Type B pancreatic cell (in vitro differentiated cells): ENCODE results near the gene RIMS1. TPM values are rescaled to one million over a fixed set of nuclear protein-coding genes. Genes with fewer than 3 reads are reported as not detected.

Experiments used
- DNase-seq: peaks from one replicate; pipeline ENCODE4 v3.0.0; 2021; ENCODE audit warnings: mixed read lengths; ENCODE audit not compliant: unreplicated experiment; ENCODE audit errors: extremely low spot score
- H3K27ac Mint-ChIP-seq: 2 replicates; pipeline ENCODE4 v1.8.0; 2021; ENCODE audit warnings: mild to moderate bottlenecking, mixed read lengths
- H3K27me3 Mint-ChIP-seq: 2 replicates; pipeline ENCODE4 v1.8.0; 2021; ENCODE audit warnings: mixed read lengths
- H3K36me3 Mint-ChIP-seq: 2 replicates; pipeline ENCODE4 v1.8.0; 2021; ENCODE audit warnings: mixed read lengths
- H3K4me1 Mint-ChIP-seq: one replicate; pipeline ENCODE4 v1.8.0; 2021; ENCODE audit warnings: mixed read lengths; ENCODE audit not compliant: unreplicated experiment
- H3K4me3 Mint-ChIP-seq: 2 replicates; pipeline ENCODE4 v1.8.0; 2021; ENCODE audit warnings: mild to moderate bottlenecking, mixed read lengths
- H3K9me3 Mint-ChIP-seq: 2 replicates; pipeline ENCODE4 v1.8.0; 2021; ENCODE audit warnings: mixed read lengths
- CTCF ChIP-seq: fragments of 200-600 bp; sonication (generic); conservative IDR thresholded peaks from 2 replicates; pipeline ENCODE4 v1.5.0; 2021; ENCODE audit warnings: antibody characterized with exemption, mild to moderate bottlenecking
- total RNA-seq: library from RNA; stranded (reverse); gene quantifications from 2 replicates; pipeline ENCODE4 v1.2.1, GENCODE V29; 2021; ENCODE audit warnings: low replicate concordance

RIMS1 gene
- total RNA-seq, 1 donor from 2014 or later = 5.9 TPM

- Mint-ChIP-seq H3K4me3 (no peak overlapping the region), H3K9me3 (no peaks in the 10 kb centered on the region), H3K4me1 (peaks cover 12% of the 10 kb centered on the region), H3K27me3 (no peaks in the 10 kb centered on the region), H3K36me3 (no peaks in the 10 kb centered on the region), H3K27ac (no peak overlapping the region)
- TF ChIP-seq CTCF = no peak
- DNase-seq = no peak
Measured at GRCh38 chr6:72212686-72213085, 326.3 kb downstream of the RIMS1 start.

- H3K9me3 Mint-ChIP-seq = no peaks in the 10 kb centered on the region
- no peak for DNase-seq
- H3K27ac Mint-ChIP-seq = no peak overlapping the region
- H3K36me3 Mint-ChIP-seq = no peaks in the 10 kb centered on the region
- peaks cover 12% of the 10 kb centered on the region for H3K4me1 Mint-ChIP-seq
- no peak for TF ChIP-seq CTCF
- no peaks in the 10 kb centered on the region for H3K27me3 Mint-ChIP-seq
- no peak overlapping the region for H3K4me3 Mint-ChIP-seq
Measured at GRCh38 chr6:72213654-72214053, 327.3 kb downstream of the RIMS1 start.

GRCh38 chr6:72216222-72217068 is 330.1 kb downstream of the RIMS1 start:
- peak overlapping the region; percentile 64 for H3K27ac Mint-ChIP-seq
- H3K9me3 Mint-ChIP-seq = no peaks in the 10 kb centered on the region
- peak overlapping the region; percentile 49 for H3K4me3 Mint-ChIP-seq
- H3K36me3 Mint-ChIP-seq = no peaks in the 10 kb centered on the region
- DNase-seq = no peak
- H3K4me1 Mint-ChIP-seq = peaks cover 12% of the 10 kb centered on the region
- TF ChIP-seq CTCF = no peak
- no peaks in the 10 kb centered on the region for H3K27me3 Mint-ChIP-seq

GRCh38 chr6:72217626-72218025 is 331.3 kb downstream of the RIMS1 start:
- Mint-ChIP-seq H3K36me3 (no peaks in the 10 kb centered on the region), H3K9me3 (no peaks in the 10 kb centered on the region), H3K27ac (no peak overlapping the region), H3K4me1 (peaks cover 12% of the 10 kb centered on the region), H3K27me3 (no peaks in the 10 kb centered on the region), H3K4me3 (no peak overlapping the region)
- no peak for TF ChIP-seq CTCF
- DNase-seq = no peak

- no peaks in the 10 kb centered on the region for H3K9me3 Mint-ChIP-seq
- peak overlapping the region; percentile 44 for H3K4me3 Mint-ChIP-seq
- H3K36me3 Mint-ChIP-seq = no peaks in the 10 kb centered on the region
- TF ChIP-seq CTCF = peak; percentile 75
- no peak for DNase-seq
- H3K4me1 Mint-ChIP-seq = peaks cover 12% of the 10 kb centered on the region
- H3K27me3 Mint-ChIP-seq = no peaks in the 10 kb centered on the region
- H3K27ac Mint-ChIP-seq = no peak overlapping the region
Measured at GRCh38 chr6:72218125-72218524, 331.8 kb downstream of the RIMS1 start.
